Panc1 (cell line): ENCODE measurements around the gene ZSWIM3. TPM values are rescaled to one million over a fixed set of nuclear protein-coding genes. Genes with fewer than 3 reads are reported as not detected.

Source experiments
- ATAC-seq: fragments of 200-7000 bp; cut with Tn5 transposase; 2 replicates; pipeline ENCODE4 v1.9.1; 2020; ENCODE audit warnings: mild to moderate bottlenecking, moderate library complexity
- BruUV-seq: library from RNA; stranded (reverse); fragments of 400-500 nt; replicated peaks from 2 replicates; lab custom pipeline; 2021; lab: Mats Ljungman, UMichigan
- CTCF ChIA-PET: fragments of 300-600 bp; sonication (Branson Sonifier 250); formaldehyde crosslinking; loops from one replicate; lab custom pipeline; 2022; ENCODE audit warnings: antibody characterized with exemption; lab: Charles Lee
- POLR2A ChIA-PET: fragments of 300-600 bp; sonication (Branson Sonifier 250); formaldehyde crosslinking; loops from one replicate; lab custom pipeline; 2022; ENCODE audit warnings: antibody characterized with exemption; lab: Charles Lee
- DNase-seq: peaks from one replicate; pipeline ENCODE4 v3.0.0-alpha.2; 2010; ENCODE audit warnings: low read depth, low spot score
- H3K27ac ChIP-seq: 2 replicates; pipeline ENCODE4 v1.5.1; 2011; ENCODE audit warnings: mild to moderate bottlenecking, low read length, inconsistent platforms
- H3K27me3 ChIP-seq: fragments of 200-500 bp; sonication (Bioruptor generic); 2 replicates; pipeline ENCODE4 v1.6.0; 2014; ENCODE audit warnings: low read length, inconsistent platforms; ENCODE audit not compliant: control insufficient read depth, insufficient read depth
- H3K36me3 ChIP-seq: fragments of 200-500 bp; sonication (Bioruptor generic); 2 replicates; pipeline ENCODE4 v1.5.1; 2014; ENCODE audit warnings: inconsistent platforms, mild to moderate bottlenecking, low read length, moderate library complexity; ENCODE audit not compliant: control insufficient read depth, insufficient read depth
- H3K4me1 ChIP-seq: 2 replicates; pipeline ENCODE4 v1.5.1; 2011; ENCODE audit warnings: inconsistent platforms, mild to moderate bottlenecking, low read length, moderate library complexity; ENCODE audit not compliant: control insufficient read depth, insufficient read depth
- H3K4me3 ChIP-seq, 2 experiments: 2 replicates each; pipeline ENCODE4 v1.5.1; 2011 to 2012; ENCODE audit warnings: low read depth in 2 of 2, low read length in 2 of 2, mild to moderate bottlenecking in 2 of 2, inconsistent platforms in 1 of 2, moderate library complexity in 1 of 2
- H3K9me3 ChIP-seq: fragments of 200-500 bp; sonication (Bioruptor generic); 2 replicates; pipeline ENCODE4 v1.5.1; 2014; ENCODE audit warnings: low read depth, mild to moderate bottlenecking, inconsistent platforms, low read length, moderate library complexity; ENCODE audit not compliant: control insufficient read depth, insufficient read depth
- POLR2AphosphoS5 ChIP-seq: IDR thresholded peaks from 2 replicates; pipeline ENCODE4 v1.6.1; 2012; ENCODE audit warnings: mild to moderate bottlenecking, low read depth, low read length, moderate library complexity
- SIN3A ChIP-seq: IDR thresholded peaks from 2 replicates; pipeline ENCODE4 v1.6.1; 2012; ENCODE audit warnings: low read depth, mild to moderate bottlenecking, low read length, moderate library complexity, borderline replicate concordance; ENCODE audit not compliant: insufficient read depth
- TCF7L2 ChIP-seq: IDR thresholded peaks from 2 replicates; pipeline ENCODE4 v1.6.1; 2011; ENCODE audit warnings: mild to moderate bottlenecking, low read depth, low read length, inconsistent platforms
- in situ Hi-C: cut with HindIII; loops from 2 replicates; pipeline ENCODE4 v1.10.0; 2016; ENCODE audit warnings: low sequenced_read_pairs, low pct_unique_long_range_greater_than_20kb
- intact Hi-C: fragments of 100-400 bp; cut with micrococcal nuclease; formaldehyde crosslinking; loops from one replicate; pipeline ENCODE4 v1.10.0; 2022; ENCODE audit not compliant: unreplicated experiment
- total RNA-seq: library from RNA; stranded (reverse); gene quantifications from one replicate; pipeline ENCODE4 v1.2.1, GENCODE V29; 2021; ENCODE audit not compliant: unreplicated experiment
- TF ChIP-seq, protein P1 (sequence below), 2 experiments: IDR thresholded peaks; 2 replicates each; pipeline ENCODE4 v1.6.1; 2011 to 2012; ENCODE audit warnings: low read depth in 2 of 2, control low read depth in 1 of 2, low read length in 1 of 2, mild to moderate bottlenecking in 1 of 2, moderate library complexity in 1 of 2; ENCODE audit not compliant: insufficient read depth in 1 of 2
- TF ChIP-seq, protein P2 (sequence below): fragments of 450-650 bp; IDR thresholded peaks from 2 replicates; pipeline ENCODE4 v1.5.1; 2017; ENCODE audit warnings: mild to moderate bottlenecking

Gene ZSWIM3
- total RNA-seq, 1 experiment from 2014 or later: 3.6 TPM

DNA sequence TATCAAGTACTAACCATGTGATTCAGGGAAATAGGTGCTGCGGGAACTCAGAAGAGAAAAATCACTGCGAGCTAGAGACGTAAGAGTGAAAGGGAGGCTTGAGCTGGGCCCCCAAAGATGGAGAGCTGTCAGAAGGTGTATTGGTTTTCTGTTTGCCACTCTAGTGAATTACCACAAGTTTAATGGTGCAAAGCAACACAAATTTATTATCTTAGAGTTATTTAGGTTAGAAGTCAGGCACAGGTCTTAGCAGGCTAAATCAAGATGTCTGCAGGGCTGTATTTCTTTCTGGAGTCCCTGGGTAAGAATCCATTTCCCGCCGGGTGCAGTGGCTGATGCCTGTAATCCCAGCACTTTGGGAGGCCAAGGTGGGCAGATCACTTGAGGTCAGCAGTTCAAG is 2.5 kb downstream of the ZSWIM3 start:
- Histone ChIP-seq H3K9me3 (no peaks in the 10 kb centered on the region), H3K36me3 (no peaks in the 10 kb centered on the region; the same call in 1 of the 2 replicates), H3K4me1 (peaks cover 10% of the 10 kb centered on the region), H3K27me3 (no peaks in the 10 kb centered on the region), H3K4me3 (no peak overlapping the region), H3K27ac (no peak overlapping the region)
- in situ Hi-C loops (no loop called here), intact Hi-C loops (no loop called here)
- DNase-seq (no peak), ATAC-seq (no peak)
- TF ChIP-seq SIN3A: no peak
- ChIA-PET CTCF (no interaction called here), POLR2A (no interaction called here)
- no TSS peak for BruUV-seq

DNA sequence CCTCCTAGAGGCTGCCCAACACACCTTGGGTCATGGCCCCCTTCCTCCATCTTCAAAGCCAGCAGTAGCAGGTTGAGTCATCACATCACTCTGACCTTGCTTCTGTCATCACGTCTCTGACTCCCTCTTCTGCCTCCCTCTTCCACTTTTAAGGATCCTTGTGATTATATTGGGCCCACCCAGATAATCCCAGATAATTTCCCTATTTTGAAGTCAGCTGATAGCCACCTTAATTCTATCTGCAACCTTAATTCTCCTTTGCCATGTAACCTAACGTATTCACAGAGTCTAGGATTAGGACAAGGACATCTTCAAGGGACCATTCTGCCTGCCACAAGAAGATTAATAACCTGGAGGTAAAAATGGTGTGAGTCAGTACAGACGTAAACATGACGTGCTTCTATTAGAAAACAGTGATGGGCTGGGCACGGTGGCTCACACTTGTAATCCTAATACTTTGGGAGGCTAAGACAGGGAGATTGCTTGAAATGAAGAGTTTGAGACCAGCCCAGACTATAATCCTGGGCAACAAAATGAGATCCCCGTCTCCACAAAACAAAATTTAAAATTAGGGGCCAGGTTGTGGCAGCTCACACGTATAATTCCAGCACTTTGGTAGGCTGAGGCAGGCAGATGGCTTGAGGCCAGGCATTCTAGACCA is 3.3 kb downstream of the ZSWIM3 start:
- ChIA-PET CTCF (no interaction called here), POLR2A (no interaction called here)
- no peak for DNase-seq
- no peak for ATAC-seq
- in situ Hi-C loops (no loop called here), intact Hi-C loops (no loop called here)
- Histone ChIP-seq H3K27ac (no peak overlapping the region), H3K4me3 (no peak overlapping the region), H3K4me1 (peaks cover 10% of the 10 kb centered on the region), H3K36me3 (no peaks in the 10 kb centered on the region; the same call in 1 of the 2 replicates), H3K9me3 (no peaks in the 10 kb centered on the region), H3K27me3 (no peaks in the 10 kb centered on the region)
- TF ChIP-seq POLR2AphosphoS5 (no peak), TCF7L2 (no peak), SIN3A (no peak)
- TF ChIP-seq, protein P1, sequence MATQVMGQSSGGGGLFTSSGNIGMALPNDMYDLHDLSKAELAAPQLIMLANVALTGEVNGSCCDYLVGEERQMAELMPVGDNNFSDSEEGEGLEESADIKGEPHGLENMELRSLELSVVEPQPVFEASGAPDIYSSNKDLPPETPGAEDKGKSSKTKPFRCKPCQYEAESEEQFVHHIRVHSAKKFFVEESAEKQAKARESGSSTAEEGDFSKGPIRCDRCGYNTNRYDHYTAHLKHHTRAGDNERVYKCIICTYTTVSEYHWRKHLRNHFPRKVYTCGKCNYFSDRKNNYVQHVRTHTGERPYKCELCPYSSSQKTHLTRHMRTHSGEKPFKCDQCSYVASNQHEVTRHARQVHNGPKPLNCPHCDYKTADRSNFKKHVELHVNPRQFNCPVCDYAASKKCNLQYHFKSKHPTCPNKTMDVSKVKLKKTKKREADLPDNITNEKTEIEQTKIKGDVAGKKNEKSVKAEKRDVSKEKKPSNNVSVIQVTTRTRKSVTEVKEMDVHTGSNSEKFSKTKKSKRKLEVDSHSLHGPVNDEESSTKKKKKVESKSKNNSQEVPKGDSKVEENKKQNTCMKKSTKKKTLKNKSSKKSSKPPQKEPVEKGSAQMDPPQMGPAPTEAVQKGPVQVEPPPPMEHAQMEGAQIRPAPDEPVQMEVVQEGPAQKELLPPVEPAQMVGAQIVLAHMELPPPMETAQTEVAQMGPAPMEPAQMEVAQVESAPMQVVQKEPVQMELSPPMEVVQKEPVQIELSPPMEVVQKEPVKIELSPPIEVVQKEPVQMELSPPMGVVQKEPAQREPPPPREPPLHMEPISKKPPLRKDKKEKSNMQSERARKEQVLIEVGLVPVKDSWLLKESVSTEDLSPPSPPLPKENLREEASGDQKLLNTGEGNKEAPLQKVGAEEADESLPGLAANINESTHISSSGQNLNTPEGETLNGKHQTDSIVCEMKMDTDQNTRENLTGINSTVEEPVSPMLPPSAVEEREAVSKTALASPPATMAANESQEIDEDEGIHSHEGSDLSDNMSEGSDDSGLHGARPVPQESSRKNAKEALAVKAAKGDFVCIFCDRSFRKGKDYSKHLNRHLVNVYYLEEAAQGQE (IDR thresholded peaks at IDR 0.05; ENCODE audit: insufficient read depth in 1 of 2, low read depth in 2 of 2, low read length in 1 of 2): no peak
- TF ChIP-seq, protein P2, sequence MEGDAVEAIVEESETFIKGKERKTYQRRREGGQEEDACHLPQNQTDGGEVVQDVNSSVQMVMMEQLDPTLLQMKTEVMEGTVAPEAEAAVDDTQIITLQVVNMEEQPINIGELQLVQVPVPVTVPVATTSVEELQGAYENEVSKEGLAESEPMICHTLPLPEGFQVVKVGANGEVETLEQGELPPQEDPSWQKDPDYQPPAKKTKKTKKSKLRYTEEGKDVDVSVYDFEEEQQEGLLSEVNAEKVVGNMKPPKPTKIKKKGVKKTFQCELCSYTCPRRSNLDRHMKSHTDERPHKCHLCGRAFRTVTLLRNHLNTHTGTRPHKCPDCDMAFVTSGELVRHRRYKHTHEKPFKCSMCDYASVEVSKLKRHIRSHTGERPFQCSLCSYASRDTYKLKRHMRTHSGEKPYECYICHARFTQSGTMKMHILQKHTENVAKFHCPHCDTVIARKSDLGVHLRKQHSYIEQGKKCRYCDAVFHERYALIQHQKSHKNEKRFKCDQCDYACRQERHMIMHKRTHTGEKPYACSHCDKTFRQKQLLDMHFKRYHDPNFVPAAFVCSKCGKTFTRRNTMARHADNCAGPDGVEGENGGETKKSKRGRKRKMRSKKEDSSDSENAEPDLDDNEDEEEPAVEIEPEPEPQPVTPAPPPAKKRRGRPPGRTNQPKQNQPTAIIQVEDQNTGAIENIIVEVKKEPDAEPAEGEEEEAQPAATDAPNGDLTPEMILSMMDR: no peak
- no TSS peak for BruUV-seq
